ENCODE data around the gene PRR13. TPM values are rescaled to one million over a fixed set of nuclear protein-coding genes. Genes with fewer than 3 reads are reported as not detected.
A peak's percentile ranks its signal among the peaks of the same experiment; 100 is the strongest.

PRR13 gene
- total RNA-seq, 2 experiments from 2014 or later = 83.9 to 230 TPM

GRCh38 chr12:53476769-53477209, 35.3 kb downstream of the PRR13 start:
- no peak overlapping the region for H3K4me2 ChIP-seq (ENCODE audit: low read length)
- H4K20me1 ChIP-seq (ENCODE audit: insufficient read depth, low read length) = peaks cover 33% of the 10 kb centered on the region
- DNase-seq (ENCODE audit: low spot score) = peak; percentile 41
- H3K4me1 ChIP-seq (ENCODE audit: insufficient read depth, low read length, poor library complexity, severe bottlenecking) = no peaks in the 10 kb centered on the region
- H3K9me3 ChIP-seq (ENCODE audit: low read length) = no peaks in the 10 kb centered on the region
- intact Hi-C loops (cut with micrococcal nuclease; ENCODE audit: unreplicated experiment) = no loop called here
- ChIA-PET POLR2A (interaction anchor here (0.7 to 1.9 kb wide), 4 partner anchors 13 to 24 kb away, joined by 3 to 7 read pairs (median 4); partner anchors contain the start of gene TARBP2), CTCF (ENCODE audit: unreplicated experiment) (interaction anchor here (0.6 kb wide), 2 partner anchors 22 to 154 kb away, joined by 3 to 4 read pairs; no protein-coding TSS in a partner anchor)
- no peak overlapping the region for H2AFZ ChIP-seq (ENCODE audit: low read length)
- no peak overlapping the region for H3K27ac ChIP-seq (ENCODE audit: low read depth, low read length, poor library complexity, severe bottlenecking)
- BruUV-seq (replicated peaks) = no TSS peak
- H3K79me2 ChIP-seq (ENCODE audit: insufficient read depth, low read depth, low read length) = peaks cover 58% of the 10 kb centered on the region
- H3K4me3 ChIP-seq (ENCODE audit: low read depth, low read length, poor library complexity, severe bottlenecking) = no peak overlapping the region
- no peak for TF ChIP-seq EZH2phosphoT487 (IDR thresholded peaks at IDR 0.05; ENCODE audit: borderline replicate concordance, low read depth, low read length)
- TF ChIP-seq CTCF (conservative IDR thresholded peaks at IDR 0.05; ENCODE audit: low read length) = peak; percentile 79
- no peaks in the 10 kb centered on the region for H3K9me2 ChIP-seq (ENCODE audit: insufficient read depth, low read length)
- H3K36me3 ChIP-seq (ENCODE audit: insufficient read depth, low read length) = peaks cover 100% of the 10 kb centered on the region

GRCh38 chr12:53478865-53479264, 37.3 kb downstream of the PRR13 start:
- CTCF ChIA-PET (ENCODE audit: unreplicated experiment) = no interaction called here
- Histone ChIP-seq H3K27ac (ENCODE audit: low read depth, low read length, poor library complexity, severe bottlenecking) (no peak overlapping the region), H2AFZ (ENCODE audit: low read length) (no peak overlapping the region), H3K4me3 (ENCODE audit: low read depth, low read length, poor library complexity, severe bottlenecking) (no peak overlapping the region), H3K9me2 (ENCODE audit: insufficient read depth, low read length) (no peaks in the 10 kb centered on the region), H3K79me2 (ENCODE audit: insufficient read depth, low read depth, low read length) (peaks cover 41% of the 10 kb centered on the region), H3K4me2 (ENCODE audit: low read length) (no peak overlapping the region), H3K4me1 (ENCODE audit: insufficient read depth, low read length, poor library complexity, severe bottlenecking) (no peaks in the 10 kb centered on the region), H4K20me1 (ENCODE audit: insufficient read depth, low read length) (peaks cover 23% of the 10 kb centered on the region), H3K9me3 (ENCODE audit: low read length) (no peaks in the 10 kb centered on the region), H3K36me3 (ENCODE audit: insufficient read depth, low read length) (peaks cover 100% of the 10 kb centered on the region)
- BruUV-seq (replicated peaks) = no TSS peak
- TF ChIP-seq EZH2phosphoT487 (IDR thresholded peaks at IDR 0.05; ENCODE audit: borderline replicate concordance, low read depth, low read length) (no peak), CTCF (conservative IDR thresholded peaks at IDR 0.05; ENCODE audit: low read length) (no peak)
- POLR2A ChIA-PET = no interaction called here
- no peak for DNase-seq (ENCODE audit: low spot score)
- intact Hi-C loops (cut with micrococcal nuclease; ENCODE audit: unreplicated experiment) = no loop called here

- ChIA-PET CTCF (ENCODE audit: unreplicated experiment) (no interaction called here), POLR2A (no interaction called here)
- no peak for TF ChIP-seq EZH2phosphoT487 (IDR thresholded peaks at IDR 0.05; ENCODE audit: borderline replicate concordance, low read depth, low read length)
- TF ChIP-seq CTCF (conservative IDR thresholded peaks at IDR 0.05; ENCODE audit: low read length) = no peak
- Histone ChIP-seq H3K9me2 (ENCODE audit: insufficient read depth, low read length) (no peaks in the 10 kb centered on the region), H3K9me3 (ENCODE audit: low read length) (no peaks in the 10 kb centered on the region), H3K27ac (ENCODE audit: low read depth, low read length, poor library complexity, severe bottlenecking) (no peak overlapping the region), H3K4me1 (ENCODE audit: insufficient read depth, low read length, poor library complexity, severe bottlenecking) (no peaks in the 10 kb centered on the region), H3K79me2 (ENCODE audit: insufficient read depth, low read depth, low read length) (peaks cover 36% of the 10 kb centered on the region), H3K36me3 (ENCODE audit: insufficient read depth, low read length) (peaks cover 100% of the 10 kb centered on the region), H3K4me3 (ENCODE audit: low read depth, low read length, poor library complexity, severe bottlenecking) (no peak overlapping the region), H2AFZ (ENCODE audit: low read length) (no peak overlapping the region), H3K4me2 (ENCODE audit: low read length) (no peak overlapping the region), H4K20me1 (ENCODE audit: insufficient read depth, low read length) (peaks cover 19% of the 10 kb centered on the region)
- DNase-seq (ENCODE audit: low spot score) = no peak
- BruUV-seq (replicated peaks) = no TSS peak
- intact Hi-C loops (cut with micrococcal nuclease; ENCODE audit: unreplicated experiment) = no loop called here
Observed at GRCh38 chr12:53479331-53479730, 37.8 kb downstream of the PRR13 start.
